Upper lobe of right lung (tissue), 1 donor: ENCODE measurements around the gene RAF1. TPM values are rescaled to one million over a fixed set of nuclear protein-coding genes. Genes with fewer than 3 reads are reported as not detected.

ENCODE experiments used
- ATAC-seq: fragments of 200-7000 bp; cut with Tn5 transposase; one replicate; pipeline ENCODE4 v1.9.1; 2020; ENCODE audit warnings: mild to moderate bottlenecking, moderate library complexity
- DNase-seq: peaks from one replicate; pipeline ENCODE4 v3.0.0-alpha.2; 2020
- H3K27ac ChIP-seq: fragments of 200-600 bp; one replicate; pipeline ENCODE4 v1.8.0; 2022
- H3K27me3 ChIP-seq: fragments of 200-600 bp; one replicate; pipeline ENCODE4 v1.8.0; 2022; ENCODE audit warnings: mild to moderate bottlenecking
- H3K36me3 ChIP-seq: fragments of 200-600 bp; one replicate; pipeline ENCODE4 v1.8.0; 2022
- H3K4me1 ChIP-seq: fragments of 200-600 bp; one replicate; pipeline ENCODE4 v1.8.0; 2022
- H3K4me3 ChIP-seq: fragments of 200-600 bp; one replicate; pipeline ENCODE4 v1.8.0; 2022; ENCODE audit warnings: mild to moderate bottlenecking
- H3K9me3 ChIP-seq: fragments of 200-600 bp; one replicate; pipeline ENCODE4 v1.8.0; 2022
- CTCF ChIP-seq: fragments of 200-600 bp; IDR thresholded peaks from one replicate; pipeline ENCODE4 v1.8.0; 2022; ENCODE audit warnings: antibody characterized with exemption
- intact Hi-C: fragments of 100-400 bp; cut with DNase I; formaldehyde crosslinking; loops from one replicate; pipeline ENCODE4 v1.11.0; 2022
- total RNA-seq: library from RNA; stranded (reverse); fragmentation: NEBNext Ultra II Directional; extraction: Animal tissue kit (Norgen Biotek cat#: 25700); gene quantifications from one replicate; pipeline ENCODE4 v1.2.1, GENCODE V29; 2021
- donor health status: DM: no; HTN: yes; CAD: no; lungs with severe emphysema.

The RAF1 gene
- total RNA-seq, 1 donor from 2014 or later, result 91.6 TPM

GRCh38 chr3:12571986-12572385 is 91.9 kb downstream of the RAF1 start:
- Histone ChIP-seq H3K4me3 (no peak overlapping the region), H3K9me3 (no peaks in the 10 kb centered on the region), H3K4me1 (no peaks in the 10 kb centered on the region), H3K27me3 (no peaks in the 10 kb centered on the region), H3K36me3 (peaks cover 82% of the 10 kb centered on the region), H3K27ac (no peak overlapping the region)
- intact Hi-C loops, result no loop called here
- DNase-seq, result no peak
- no peak for ATAC-seq
- TF ChIP-seq CTCF, result no peak

- peaks cover 63% of the 10 kb centered on the region for H3K36me3 ChIP-seq
- TF ChIP-seq CTCF, result no peak
Measured at GRCh38 chr3:12569836-12570235, 94.1 kb downstream of the RAF1 start.

GRCh38 chr3:12568747-12569146 is 95.2 kb downstream of the RAF1 start:
- intact Hi-C loops, result no loop called here
- TF ChIP-seq CTCF, result no peak
- Histone ChIP-seq H3K9me3 (no peaks in the 10 kb centered on the region), H3K27ac (no peak overlapping the region), H3K27me3 (no peaks in the 10 kb centered on the region), H3K4me1 (no peaks in the 10 kb centered on the region), H3K36me3 (peaks cover 52% of the 10 kb centered on the region), H3K4me3 (no peak overlapping the region)
- DNase-seq (no peak), ATAC-seq (no peak)

More at GRCh38 chr3:12569836-12570235, 94.1 kb downstream of the RAF1 start:
- DNase-seq (no peak), ATAC-seq (no peak)
- Histone ChIP-seq H3K4me1 (no peaks in the 10 kb centered on the region), H3K4me3 (no peak overlapping the region), H3K27me3 (no peaks in the 10 kb centered on the region), H3K27ac (no peak overlapping the region), H3K9me3 (no peaks in the 10 kb centered on the region)
- intact Hi-C loops, result no loop called here

- TF ChIP-seq CTCF, result no peak
- no peaks in the 10 kb centered on the region for H3K9me3 ChIP-seq
- H3K36me3 ChIP-seq, result peaks cover 34% of the 10 kb centered on the region
- H3K4me1 ChIP-seq, result peaks cover 12% of the 10 kb centered on the region
- no peak overlapping the region for H3K4me3 ChIP-seq
- ATAC-seq (no peak), DNase-seq (no peak)
- intact Hi-C loops, result no loop called here
- H3K27ac ChIP-seq, result no peak overlapping the region
- H3K27me3 ChIP-seq, result no peaks in the 10 kb centered on the region
Measured at GRCh38 chr3:12566976-12567375, 96.9 kb downstream of the RAF1 start.

GRCh38 chr3:12562451-12562850 is 101.5 kb downstream of the RAF1 start:
- intact Hi-C loops, result no loop called here
- no peaks in the 10 kb centered on the region for H3K9me3 ChIP-seq
- peaks cover 35% of the 10 kb centered on the region for H3K4me1 ChIP-seq
- TF ChIP-seq CTCF, result no peak
- no peak overlapping the region for H3K4me3 ChIP-seq
- ATAC-seq, result no peak
- H3K27me3 ChIP-seq, result no peaks in the 10 kb centered on the region
- DNase-seq, result no peak
- no peaks in the 10 kb centered on the region for H3K36me3 ChIP-seq
- no peak overlapping the region for H3K27ac ChIP-seq

GRCh38 chr3:12561397-12561796 is 102.5 kb downstream of the RAF1 start:
- no peaks in the 10 kb centered on the region for H3K36me3 ChIP-seq
- H3K4me3 ChIP-seq, result no peak overlapping the region
- H3K27me3 ChIP-seq, result no peaks in the 10 kb centered on the region
- H3K27ac ChIP-seq, result no peak overlapping the region
- no peaks in the 10 kb centered on the region for H3K9me3 ChIP-seq
- TF ChIP-seq CTCF, result no peak
- ATAC-seq, result no peak
- H3K4me1 ChIP-seq, result peaks cover 35% of the 10 kb centered on the region
- intact Hi-C loops, result no loop called here
- no peak for DNase-seq
